NCI-H69 (cell line): ENCODE data around the gene SIX5.

ENCODE experiments used
- DNase-seq: peaks from one replicate; lab custom pipeline; 2025; lab: John Stamatoyannopoulos, UW

SIX5 gene

DNA sequence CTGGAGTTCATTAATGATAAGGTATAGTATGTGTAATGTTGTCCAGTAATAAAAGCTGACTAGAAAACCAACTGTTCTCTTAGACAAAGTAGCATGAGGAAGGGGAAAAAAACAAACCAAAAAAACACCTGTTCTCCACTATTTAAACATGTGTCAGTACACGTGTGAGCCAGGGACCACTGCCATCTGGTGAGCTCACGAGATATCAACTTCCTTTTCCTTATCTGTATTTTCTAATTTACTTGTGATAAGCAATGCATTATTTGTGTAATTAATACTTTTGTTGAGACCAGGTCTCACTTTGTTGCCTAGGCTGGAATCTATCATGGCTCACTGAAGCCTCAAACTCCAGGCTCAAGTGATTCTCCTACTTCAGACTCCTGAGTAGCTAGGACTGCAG lies 4.3 kb upstream of the SIX5 start:
- no peak for DNase-seq

DNA sequence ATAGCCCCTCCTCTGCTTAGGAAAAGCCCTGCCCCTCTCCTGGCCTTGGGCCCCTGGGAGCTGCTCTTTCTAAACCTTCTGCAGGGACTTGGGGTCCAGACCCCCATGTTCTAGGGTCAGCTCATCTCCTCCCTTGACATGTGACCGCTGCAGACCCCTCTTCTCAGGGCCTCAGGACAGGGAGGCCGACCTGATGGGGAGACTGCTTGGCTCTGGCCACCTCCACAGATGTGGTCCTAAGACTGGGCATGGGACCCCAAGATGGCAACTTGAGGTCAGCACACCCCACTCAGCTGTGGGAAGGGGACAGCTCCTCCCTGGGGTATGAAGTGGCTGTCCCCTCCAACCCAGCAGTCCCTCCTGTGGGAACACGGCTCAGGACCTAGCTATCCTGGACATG lies 3.9 kb upstream of the SIX5 start:
- DNase-seq, result no peak

DNA sequence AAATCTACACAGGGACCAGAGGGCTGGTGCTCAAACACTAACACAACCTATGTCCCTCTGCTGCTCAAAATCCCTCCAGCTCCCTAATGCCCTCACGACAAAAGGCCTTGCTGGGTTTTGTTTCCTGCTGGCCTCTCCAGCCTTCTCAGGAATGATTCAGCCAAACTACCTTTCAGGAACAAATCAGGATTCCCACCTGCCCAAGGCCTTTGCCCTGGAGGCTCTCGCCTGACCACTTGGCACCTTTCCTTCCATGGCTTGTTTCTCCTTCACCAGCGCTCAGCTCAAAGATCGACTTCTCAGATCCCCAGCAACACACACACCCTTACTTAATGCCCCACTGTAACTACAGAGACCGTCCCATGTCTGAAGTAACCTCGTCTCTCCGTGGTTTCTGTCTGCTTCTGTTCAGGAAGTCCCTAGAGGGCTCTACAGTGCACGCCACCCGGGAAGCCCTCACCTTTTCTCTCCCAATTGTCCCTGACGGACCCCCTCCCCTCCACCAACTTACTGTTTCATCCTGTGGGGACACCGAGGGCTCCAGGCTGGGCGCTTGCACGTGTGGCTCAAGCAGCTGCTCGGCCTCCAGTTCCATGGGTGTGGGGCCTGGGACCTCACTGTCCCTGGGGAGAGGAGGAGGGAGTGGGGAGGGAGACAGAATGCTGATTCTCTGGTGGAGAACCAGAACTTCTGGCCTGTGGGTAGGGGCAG lies 3.2 kb upstream of the SIX5 start:
- DNase-seq, result no peak

DNA sequence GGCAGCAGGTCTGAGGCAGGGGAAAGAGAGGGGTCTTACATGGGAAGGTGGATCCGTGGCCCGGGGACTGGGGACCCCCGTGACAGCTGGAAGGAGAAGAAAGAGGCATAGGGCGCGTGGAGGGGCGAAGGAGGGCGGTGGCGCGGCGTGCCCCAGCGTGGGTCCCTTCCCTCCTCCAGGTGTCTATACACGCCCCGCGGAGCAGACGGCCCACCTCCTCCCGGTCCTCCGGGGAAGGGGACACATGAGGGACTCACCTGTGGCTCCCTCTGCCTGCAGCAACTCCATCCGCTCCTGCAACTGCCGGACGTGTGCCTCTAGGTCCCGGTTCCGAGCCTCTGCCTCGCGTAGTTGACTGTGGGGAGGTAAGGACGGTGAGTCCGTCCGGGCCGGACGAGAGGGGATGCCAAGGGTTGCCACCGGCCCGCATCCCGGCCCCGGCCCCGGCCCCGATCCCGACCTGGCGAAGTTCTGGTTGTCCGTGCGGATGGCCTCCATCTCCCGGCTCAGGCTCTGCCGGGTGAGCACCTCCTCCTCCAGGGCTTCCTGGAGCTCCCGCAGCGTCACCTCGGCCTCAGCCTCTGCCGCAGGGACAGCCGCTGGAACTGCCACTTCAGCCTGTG lies 2.4 kb upstream of the SIX5 start:
- no peak for DNase-seq

DNA sequence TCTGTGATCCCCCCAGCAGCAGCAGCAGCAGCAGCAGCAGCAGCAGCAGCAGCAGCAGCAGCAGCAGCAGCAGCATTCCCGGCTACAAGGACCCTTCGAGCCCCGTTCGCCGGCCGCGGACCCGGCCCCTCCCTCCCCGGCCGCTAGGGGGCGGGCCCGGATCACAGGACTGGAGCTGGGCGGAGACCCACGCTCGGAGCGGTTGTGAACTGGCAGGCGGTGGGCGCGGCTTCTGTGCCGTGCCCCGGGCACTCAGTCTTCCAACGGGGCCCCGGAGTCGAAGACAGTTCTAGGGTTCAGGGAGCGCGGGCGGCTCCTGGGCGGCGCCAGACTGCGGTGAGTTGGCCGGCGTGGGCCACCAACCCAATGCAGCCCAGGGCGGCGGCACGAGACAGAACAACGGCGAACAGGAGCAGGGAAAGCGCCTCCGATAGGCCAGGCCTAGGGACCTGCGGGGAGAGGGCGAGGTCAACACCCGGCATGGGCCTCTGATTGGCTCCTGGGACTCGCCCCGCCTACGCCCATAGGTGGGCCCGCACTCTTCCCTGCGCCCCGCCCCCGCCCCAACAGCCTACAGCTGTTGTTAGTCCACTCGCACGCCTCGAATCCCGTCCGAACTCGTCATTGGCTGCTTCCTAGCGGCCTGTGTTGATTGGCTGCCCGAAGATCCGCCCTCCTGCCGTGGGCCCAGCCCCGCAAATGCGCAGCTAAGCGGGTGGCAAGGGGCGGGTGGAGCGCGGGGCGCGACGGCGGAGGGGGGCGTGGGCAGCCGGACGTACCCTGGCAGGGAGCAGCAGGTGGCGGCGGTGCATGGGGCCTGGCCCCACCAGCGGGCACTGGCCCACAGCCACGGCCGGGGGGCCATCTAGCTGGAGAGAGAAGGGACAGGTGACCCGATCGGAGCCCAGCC lies 1.4 kb upstream of the SIX5 start:
- DNase-seq, result peak; percentile 99

DNA sequence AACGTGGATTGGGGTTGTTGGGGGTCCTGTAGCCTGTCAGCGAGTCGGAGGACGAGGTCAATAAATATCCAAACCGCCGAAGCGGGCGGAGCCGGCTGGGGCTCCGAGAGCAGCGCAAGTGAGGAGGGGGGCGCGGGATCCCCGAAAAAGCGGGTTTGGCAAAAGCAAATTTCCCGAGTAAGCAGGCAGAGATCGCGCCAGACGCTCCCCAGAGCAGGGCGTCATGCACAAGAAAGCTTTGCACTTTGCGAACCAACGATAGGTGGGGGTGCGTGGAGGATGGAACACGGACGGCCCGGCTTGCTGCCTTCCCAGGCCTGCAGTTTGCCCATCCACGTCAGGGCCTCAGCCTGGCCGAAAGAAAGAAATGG lies 754 bp upstream of the SIX5 start:
- peak; percentile 75 for DNase-seq

DNA sequence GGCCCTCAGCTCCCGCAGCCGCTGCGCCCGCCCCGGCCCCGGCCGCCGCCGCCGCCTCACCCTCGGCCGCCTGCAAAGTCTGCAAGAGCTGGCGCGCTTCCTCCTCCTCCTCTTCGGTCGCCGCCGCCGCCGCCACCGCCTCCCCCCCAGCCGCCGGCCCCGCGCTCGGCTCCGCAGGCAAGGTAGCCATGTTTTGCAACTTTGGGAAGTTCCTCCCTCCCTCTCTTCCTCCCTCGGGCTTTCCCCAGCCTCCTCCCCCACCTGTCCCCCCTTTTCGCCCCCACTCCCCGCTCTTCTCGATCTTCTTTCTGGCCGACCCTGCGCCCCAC lies 433 bp downstream of the SIX5 start:
- peak; percentile 69 for DNase-seq

DNA sequence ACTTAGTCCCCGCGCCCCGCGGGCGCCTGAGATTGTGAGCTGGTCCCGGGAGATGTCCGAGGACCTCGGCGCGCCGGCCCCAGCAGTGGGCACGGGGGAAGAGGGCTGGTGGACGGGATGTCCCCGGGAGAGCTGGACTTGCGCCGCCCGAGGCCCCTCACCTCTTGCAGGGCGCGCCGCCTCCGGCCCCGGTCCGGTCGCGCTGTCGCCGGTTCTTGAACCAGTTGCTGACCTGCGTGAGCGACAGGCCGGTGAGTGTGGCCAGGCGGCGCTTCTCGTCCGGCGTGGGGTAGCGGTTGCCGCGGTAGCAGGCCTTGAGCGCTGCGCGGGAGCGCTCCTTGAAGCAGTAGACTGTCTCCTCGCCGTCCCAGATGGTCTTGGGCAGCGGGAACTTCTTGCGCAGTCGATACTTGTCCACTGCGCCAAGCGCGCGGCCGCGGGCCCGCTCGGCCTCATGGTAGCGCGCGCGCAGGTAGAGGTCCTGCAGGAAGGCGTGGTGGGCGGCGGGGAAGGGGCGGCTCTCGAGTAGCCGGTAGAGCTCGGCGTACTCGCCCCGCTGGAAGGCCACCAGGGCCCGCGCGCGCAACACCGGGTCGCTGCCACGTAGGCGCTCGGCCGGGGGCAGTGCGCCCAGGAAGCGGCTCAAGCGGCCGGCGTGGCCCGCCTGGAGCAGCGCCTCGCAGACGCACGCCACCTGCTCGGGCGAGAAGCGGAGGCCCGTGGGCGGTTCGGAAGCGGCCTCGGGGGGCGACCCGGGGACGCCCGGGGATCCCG lies 984 bp downstream of the SIX5 start:
- peak; percentile 73 for DNase-seq

DNA sequence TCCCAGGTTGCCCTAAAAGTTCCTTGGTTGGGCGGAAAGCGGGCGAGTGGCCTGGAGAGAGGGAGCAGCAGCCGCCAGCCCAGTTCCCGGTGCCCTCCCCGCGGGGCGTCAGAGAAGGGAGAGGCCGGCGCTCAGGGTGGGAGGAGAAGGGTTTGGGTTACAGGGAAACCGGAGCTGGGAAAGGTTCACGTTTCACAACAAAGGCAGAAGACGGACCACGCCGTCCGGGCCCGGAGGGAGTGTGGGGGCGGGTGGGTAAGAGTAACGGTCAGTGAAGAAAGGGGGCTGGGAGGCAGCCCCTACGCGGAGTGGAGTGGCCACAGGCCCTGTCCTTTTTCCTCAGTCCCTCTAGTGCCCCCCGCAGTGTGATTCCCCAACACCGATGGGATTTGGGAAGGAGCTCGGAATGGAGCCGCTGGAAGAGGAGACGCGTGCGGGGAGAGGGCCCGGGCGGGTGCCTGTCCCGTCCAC lies 1.6 kb downstream of the SIX5 start:
- peak; percentile 63 for DNase-seq

DNA sequence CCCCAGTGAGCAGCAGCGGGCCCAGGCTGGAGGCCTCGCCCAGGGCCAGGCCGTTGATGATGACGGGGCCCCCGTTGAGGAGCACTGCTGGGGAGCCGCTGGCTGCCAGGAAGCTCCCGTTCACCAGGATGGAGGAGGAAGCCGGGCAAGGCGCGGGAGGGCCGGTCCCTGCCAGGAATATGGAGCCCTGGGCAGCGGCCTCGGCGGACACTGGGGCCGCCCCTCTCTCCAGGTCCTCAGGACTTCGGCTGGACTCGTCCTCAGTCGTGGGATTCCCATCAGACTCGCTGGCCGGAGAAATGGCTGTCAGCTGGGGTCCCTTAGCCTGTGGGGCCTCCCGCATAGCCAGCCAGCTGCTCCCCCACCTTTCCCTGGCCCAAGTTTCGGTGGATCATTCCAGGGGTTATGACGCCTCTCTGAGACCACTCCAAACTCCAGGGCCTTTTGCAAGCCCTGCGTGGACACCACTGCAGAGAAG lies 2.1 kb downstream of the SIX5 start:
- DNase-seq, result no peak

DNA sequence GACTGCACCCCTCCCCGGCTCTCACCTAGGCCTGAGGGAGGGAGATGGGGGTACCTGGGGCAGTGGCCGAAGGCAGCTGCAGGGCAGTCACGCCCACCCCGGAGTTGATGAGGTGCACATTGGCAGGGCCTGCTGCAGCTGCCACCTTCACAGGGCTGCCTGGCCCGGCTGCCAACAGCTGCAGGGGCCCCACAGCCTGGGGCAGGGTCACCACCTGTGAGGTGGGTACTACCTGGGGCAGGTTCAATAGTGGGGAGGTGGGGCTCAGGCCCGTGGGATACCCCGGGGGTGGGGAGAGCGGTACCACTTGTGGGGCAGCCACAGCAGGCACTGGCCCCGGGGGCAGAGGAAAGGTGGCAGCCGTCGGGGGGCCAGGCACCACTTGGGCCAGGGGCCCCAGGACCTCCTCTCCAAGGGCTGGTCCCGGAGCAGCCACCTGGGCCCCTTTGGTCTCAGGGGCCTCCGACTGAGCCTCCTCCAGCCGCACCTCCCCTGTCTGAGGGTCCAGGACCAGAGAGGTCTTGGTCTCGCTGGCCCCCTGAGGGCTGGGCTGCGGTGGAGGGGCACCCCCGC lies 2.7 kb downstream of the SIX5 start:
- DNase-seq, result no peak

DNA sequence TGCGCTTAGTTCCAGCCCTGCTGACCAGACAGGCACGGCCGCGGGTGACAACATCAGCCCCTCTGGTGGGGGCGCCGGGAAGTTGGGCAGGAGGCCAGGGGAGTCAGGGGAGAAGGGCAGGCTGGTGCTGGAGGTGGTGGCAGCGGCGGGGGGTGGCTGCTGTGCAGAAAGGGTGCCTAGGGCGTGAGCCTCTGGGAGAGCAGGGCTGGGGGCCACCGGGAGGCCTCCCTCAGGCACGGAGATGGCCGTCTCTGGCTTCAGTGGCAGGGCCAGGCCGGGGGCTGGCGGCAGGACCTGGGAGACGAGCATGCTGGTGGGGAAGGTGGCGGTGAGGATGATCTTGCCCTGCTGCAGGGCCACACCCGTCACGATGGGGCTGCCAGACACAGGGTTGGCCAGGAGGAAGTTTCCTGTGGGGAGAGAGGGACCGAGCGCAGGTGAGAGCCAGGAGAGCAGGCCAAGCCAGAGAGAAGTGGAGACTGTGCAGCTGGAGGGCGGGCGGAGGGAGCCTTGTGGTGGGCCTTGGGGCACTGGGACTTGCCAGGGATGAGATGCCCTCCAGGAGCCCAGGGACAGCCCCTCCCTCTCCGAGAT lies 3.3 kb downstream of the SIX5 start:
- DNase-seq, result no peak

DNA sequence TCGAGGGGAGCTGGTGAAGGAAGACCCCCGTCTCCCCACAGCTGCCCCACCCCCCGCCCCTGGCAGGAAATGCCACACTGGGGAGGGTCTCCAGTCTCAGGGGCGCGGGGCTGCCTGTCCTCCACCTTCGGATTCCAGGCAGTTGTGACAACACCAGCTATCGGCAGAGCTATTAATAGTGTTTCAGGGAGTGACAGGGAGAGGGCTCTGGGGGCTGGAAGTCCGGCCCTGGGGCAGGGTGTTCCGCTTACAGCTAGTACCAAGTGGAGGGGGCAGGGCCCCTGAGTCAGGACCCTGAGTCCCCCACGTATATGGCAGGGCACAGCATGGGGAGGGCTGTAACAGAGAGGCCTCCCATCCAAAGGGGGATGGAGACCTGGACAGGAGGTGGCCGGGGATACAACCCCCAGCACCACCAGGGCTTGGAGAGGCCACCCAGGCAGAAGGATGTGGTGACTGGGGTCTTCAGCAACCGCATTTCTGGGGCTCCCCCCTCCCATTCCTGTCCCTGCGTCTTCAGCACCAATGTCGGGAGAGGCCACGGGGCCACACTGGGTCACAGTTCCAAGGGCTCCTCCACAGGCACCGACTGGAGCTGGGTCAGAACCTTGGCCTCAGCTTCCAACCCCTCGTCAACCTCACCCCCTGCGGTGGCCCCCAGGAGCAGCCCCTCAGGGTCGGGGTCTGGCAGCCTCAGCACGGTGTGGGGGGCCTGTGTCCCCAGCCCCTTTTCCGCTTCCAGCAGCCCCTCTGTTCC lies 3.9 kb downstream of the SIX5 start:
- DNase-seq, result no peak

DNA sequence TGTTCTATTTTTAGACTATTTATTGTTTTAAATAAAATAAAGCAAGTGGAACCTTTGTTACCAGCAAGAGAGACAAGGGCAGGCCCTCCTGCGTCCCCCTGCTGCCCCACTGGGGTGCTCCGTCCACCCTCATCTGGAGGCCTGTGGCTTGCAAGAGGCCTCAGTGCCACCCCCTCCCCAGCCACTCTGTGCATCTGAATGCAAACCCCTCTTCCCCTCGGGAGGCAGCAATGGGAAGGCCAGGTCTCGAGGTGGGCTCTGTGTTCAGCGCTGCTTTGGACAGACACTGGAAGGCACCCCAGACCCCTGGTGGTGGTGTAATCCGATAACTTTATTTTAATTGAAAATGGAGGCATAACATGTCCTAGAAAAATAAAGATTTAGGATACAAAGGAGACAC lies 4.6 kb downstream of the SIX5 start:
- no peak for DNase-seq

DNA sequence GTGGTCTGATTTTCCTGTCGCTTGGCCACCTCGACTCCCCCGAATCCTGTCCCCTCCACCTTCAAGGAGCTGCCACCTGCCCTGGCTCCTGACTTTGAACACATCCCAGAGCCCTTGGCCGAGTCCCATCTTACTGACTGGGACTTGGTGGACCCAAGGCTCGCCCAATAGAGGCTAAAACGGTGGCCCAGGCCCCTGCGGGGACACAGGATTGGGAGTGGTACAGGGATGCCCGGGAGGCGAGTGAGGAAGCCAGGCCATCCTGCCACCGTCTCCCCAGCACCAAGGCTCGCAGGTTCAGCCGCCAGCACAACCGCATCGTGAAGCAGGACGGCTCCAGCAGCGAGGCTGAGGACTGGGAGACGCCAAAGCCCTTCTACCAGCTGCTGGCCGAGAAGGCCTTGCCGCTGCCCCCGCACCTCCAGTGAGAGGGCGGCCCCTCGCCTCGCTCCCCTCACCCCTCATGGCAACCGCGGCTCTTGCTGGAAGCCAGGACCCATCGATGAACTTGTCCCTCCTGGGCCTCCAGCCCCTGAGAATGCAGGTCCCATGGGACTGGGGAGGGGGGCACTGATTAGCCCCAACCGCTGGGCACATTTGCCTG lies 5.3 kb downstream of the SIX5 start:
- DNase-seq, result no peak

DNA sequence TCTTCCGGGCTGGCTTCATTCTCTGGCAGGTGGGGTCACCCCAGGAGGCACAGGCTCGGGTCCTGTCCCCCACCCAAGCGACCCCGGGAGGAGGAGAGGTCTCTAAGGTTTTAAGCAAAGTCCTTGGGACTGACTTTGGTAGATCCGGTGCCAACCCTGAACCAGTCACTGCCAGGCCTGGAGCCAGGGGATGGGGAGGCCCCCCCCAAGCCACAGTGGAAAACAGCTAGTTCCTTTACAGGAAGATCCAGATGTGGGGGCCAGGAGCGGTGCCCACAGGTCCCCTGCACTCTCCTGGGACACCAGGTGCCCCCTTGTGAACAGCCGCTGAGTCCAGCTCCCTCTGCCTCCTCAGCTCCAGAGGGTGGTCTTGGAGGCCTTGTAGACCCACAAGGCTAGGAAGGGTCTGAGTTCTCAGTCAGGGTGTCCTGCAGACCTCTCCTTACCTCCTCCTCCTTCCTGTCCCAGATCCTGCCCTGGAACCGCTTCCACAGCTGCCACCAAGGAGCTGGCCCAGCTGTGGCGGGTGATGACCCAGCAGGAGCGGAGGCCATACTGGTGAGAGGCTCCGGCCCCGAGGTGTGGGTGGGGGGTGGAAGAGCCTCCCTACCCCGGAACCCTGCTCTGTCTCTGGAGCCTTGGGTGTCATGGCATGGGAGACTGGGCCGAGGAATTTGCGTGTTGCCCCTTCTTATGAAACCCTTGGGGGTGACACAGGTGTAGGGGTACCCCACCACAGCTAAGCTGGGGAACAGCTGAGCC lies 6.0 kb downstream of the SIX5 start:
- DNase-seq, result no peak

DNA sequence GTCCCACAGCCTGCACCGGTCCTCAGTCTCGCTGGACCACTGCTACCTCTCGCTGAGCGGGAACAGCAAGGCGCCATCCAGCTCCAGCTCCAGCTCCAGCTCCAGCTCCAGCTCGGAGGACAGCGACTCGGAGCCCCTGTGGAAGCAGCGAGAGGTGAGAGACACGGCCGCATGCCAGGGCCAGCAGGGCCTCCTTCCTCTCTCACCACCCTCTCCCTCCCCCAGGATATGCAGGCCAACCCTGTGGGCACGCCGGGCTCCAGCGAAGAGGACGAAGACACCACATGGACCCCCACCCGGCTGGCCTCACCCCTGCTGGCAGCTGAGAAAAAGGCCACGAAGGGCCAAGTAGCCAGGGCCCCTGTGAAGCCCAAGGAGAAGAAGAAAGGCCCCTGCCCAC lies 7.3 kb downstream of the SIX5 start:
- DNase-seq, result no peak

DNA sequence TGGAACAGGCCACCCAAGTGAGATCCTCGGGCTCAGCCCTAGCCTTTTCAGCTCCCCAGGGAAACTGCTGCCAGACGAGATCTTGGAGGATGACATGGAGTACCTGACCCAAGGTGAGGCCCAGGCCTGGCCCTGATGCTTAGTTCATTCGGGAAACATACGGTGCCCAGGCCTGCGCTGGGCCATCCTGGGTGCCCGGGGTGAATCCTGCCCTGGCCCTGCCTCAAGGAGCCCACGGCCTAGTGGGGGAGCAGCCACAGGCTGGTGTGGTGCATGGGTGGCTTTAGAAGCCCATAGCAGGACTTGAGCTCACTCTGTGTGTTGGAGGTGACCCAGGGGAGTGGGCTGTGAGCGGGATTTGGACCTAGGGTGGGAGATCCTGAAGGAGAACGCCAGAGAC lies 10.1 kb downstream of the SIX5 start:
- DNase-seq, result no peak

DNA sequence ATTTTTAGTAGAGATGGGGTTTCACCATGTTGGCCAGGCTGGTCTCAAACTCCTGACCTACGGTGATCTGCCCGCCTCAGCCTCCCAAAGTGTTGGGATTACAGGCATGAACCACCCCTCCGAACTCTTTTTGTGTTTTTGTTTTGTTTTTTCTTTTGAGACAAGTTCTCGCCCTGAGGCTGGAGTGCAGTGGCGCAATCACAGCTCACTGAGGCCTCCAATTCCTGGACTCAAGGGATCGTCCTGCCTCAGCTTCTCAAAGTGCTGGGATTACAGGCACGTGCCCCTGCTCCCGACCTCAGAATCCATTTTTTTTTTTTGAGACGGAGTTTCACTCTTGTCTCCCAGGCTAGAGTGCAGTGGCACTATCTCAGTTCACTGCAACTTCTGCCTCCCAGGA lies 11.4 kb downstream of the SIX5 start:
- no peak for DNase-seq

DNA sequence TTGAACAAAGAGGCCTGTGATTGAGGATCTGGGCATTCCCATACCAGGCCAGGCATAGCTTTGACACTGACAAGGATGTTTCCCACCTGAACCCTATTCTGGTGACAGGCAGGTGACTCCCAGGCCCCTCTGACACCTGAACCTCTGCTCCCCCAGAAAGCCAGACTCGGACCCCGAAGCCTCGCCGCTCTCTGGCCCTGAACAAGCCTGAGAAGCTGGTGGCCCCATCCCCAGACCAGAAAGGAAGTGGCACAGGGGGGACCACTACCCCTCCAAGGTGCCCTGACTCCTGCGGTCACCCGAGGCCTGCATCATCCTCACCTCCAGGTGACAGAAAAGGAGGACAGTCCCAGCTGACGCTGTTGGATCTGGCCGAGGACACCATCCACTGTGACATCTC lies 14.7 kb downstream of the SIX5 start:
- DNase-seq, result no peak
